ENCODE data around the gene ANKUB1. TPM values are rescaled to one million over a fixed set of nuclear protein-coding genes. Genes with fewer than 3 reads are reported as not detected.

The ANKUB1 gene
- total and polyA plus RNA-seq, 3 experiments from 2014 or later: not detected

GRCh38 chr3:149715247-149715646, 77.1 kb downstream of the ANKUB1 start:
- Histone ChIP-seq H3K27me3 (ENCODE audit: insufficient read depth, low read length, poor library complexity, severe bottlenecking) (no peaks in the 10 kb centered on the region), H3K9me3 (ENCODE audit: low read length) (no peaks in the 10 kb centered on the region), H3K36me3 (ENCODE audit: insufficient read depth, low read length) (no peaks in the 10 kb centered on the region), H3K4me3 (ENCODE audit: low read length) (no peak overlapping the region), H3K27ac (ENCODE audit: low read depth, low read length) (no peak overlapping the region), H3K4me1 (ENCODE audit: insufficient read depth, low read length) (no peaks in the 10 kb centered on the region)
- DNase-seq: no peak
- peaks cover 0 to 3% (median 0%) of the 10 kb centered on the region in 3 donors for H3K4me1 Mint-ChIP-seq
- H3K4me3 Mint-ChIP-seq: no peak overlapping the region
- H3K27me3 Mint-ChIP-seq: no peaks in the 10 kb centered on the region
- no peaks in the 10 kb centered on the region for H3K9me3 Mint-ChIP-seq
- H3K27ac Mint-ChIP-seq: no peak overlapping the region
- no peaks in the 10 kb centered on the region for H3K36me3 Mint-ChIP-seq
- ChIA-PET POLR2A (no interaction called here), CTCF (interaction anchor here (1.1 kb wide), 1 partner anchor 146 kb away, joined by 3 read pairs; no protein-coding TSS in a partner anchor)

GRCh38 chr3:149713730-149714654, 78.4 kb downstream of the ANKUB1 start:
- CTCF ChIA-PET: no interaction called here
- Mint-ChIP-seq H3K27me3 (no peaks in the 10 kb centered on the region), H3K36me3 (no peaks in the 10 kb centered on the region), H3K27ac (no peak overlapping the region), H3K9me3 (no peaks in the 10 kb centered on the region), H3K4me1 (peaks cover 0 to 3% (median 0%) of the 10 kb centered on the region in 3 donors), H3K4me3 (no peak overlapping the region)
- H3K27me3 ChIP-seq (ENCODE audit: insufficient read depth, low read length, poor library complexity, severe bottlenecking): no peaks in the 10 kb centered on the region
- no peak overlapping the region for H3K4me3 ChIP-seq (ENCODE audit: low read length)
- POLR2A ChIA-PET: no interaction called here
- no peaks in the 10 kb centered on the region for H3K9me3 ChIP-seq (ENCODE audit: low read length)
- H3K36me3 ChIP-seq (ENCODE audit: insufficient read depth, low read length): no peaks in the 10 kb centered on the region
- DNase-seq: no peak
- H3K27ac ChIP-seq (ENCODE audit: low read depth, low read length): no peak overlapping the region
- H3K4me1 ChIP-seq (ENCODE audit: insufficient read depth, low read length): no peaks in the 10 kb centered on the region

Other genes with a start within 250 kb of the ANKUB1 start
- gene WWTR1, start 134.5 kb downstream of the ANKUB1 start, total RNA-seq: 1 to 10 TPM in 1 of 2 experiments, under 1 TPM in 1; 0.98 to 1.9 TPM
- 0.60 TPM for gene WWTR1, start 134.5 kb downstream of the ANKUB1 start, polyA plus RNA-seq
- gene COMMD2, start 40.1 kb downstream of the ANKUB1 start, total RNA-seq: 10 to 100 TPM; 42.4 to 48.4 TPM
- gene COMMD2, start 40.1 kb downstream of the ANKUB1 start, polyA plus RNA-seq: 68.4 TPM
- 10 to 100 TPM; 33.5 to 33.6 TPM for gene RNF13, start 20.7 kb upstream of the ANKUB1 start, total RNA-seq
- gene RNF13, start 20.7 kb upstream of the ANKUB1 start, polyA plus RNA-seq: 110 TPM
- 1 to 10 TPM; 2.7 to 3.4 TPM for gene PFN2, start 178.3 kb upstream of the ANKUB1 start, total RNA-seq
- 5.3 TPM for gene PFN2, start 178.3 kb upstream of the ANKUB1 start, polyA plus RNA-seq